ENCODE results near the gene CHAC2.

Gene CHAC2

DNA sequence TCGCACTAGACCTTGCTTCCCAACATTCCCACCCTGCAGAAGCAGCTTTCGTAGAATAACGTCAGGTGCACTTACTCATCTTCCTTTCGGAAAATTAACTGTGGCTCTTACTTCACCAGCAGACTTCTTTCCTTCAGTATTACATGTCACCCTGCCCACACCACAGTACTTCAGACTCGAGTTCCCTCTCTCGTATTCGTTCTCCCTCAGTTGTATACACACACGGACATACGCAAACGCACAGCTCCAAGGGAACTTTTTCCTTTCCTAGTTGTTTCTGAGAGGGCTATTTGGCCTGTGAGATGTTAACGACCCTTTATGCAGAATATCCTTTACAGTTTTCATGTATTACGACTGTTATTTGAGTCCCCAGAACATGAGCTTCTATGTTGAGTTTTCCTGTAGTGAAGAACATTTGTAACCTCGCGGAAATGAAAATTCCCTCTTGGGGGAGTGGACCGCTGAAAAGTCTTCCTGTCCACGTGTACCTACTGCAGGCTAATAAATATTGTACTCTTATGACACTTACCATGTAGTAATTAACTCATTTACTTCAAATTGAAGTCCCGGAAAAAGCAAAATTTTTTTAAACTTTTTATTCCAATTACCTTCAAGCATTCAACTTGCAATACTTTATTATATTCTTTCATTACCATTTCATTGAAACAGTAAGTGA, 20.1 kb downstream of the CHAC2 start:
- TF ChIP-seq SIN3A (IDR thresholded peaks at IDR 0.05; ENCODE audit: borderline replicate concordance, insufficient read depth, low read length) (peak; percentile 17; the same call in 1 of the 2 replicates), REST (IDR thresholded peaks at IDR 0.05; ENCODE audit: insufficient read depth in 1 of 2, low read depth in 2 of 2, low read length in 2 of 2) (no peak)

- TF ChIP-seq TAF1 (IDR thresholded peaks at IDR 0.05; ENCODE audit: borderline replicate concordance, insufficient read depth, low read length) (no peak), REST (IDR thresholded peaks at IDR 0.05; ENCODE audit: insufficient read depth in 1 of 2, low read depth in 2 of 2, low read length in 2 of 2) (no peak), POLR2AphosphoS5 (IDR thresholded peaks at IDR 0.05; ENCODE audit: low read depth, low read length) (no peak), FOXP2 (optimal IDR thresholded peaks at IDR 0.05; ENCODE audit: borderline replicate concordance, extremely low read depth, extremely low read length, insufficient read depth) (no peak), SIN3A (IDR thresholded peaks at IDR 0.05; ENCODE audit: borderline replicate concordance, insufficient read depth, low read length) (no peak)
Measured at GRCh38 chr2:53793261-53793660, 25.7 kb downstream of the CHAC2 start.

DNA sequence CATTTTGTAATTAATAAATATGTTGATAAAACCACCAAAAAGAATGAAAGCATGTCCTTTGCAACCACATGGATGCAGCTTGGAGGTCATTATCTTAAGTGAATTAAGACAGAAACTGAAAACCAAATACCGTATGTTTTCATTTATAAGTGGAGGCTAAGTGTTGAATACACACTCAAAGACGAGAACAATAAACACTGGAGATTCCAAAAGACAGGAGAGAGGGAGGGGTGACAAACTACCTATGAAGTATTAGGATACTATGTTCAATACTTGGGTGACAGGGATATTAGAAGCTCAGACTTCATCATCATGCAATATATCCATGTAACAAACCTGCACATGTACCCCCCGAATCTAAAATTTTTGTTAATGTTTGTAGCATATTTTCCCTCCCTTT, 26.2 kb downstream of the CHAC2 start:
- TF ChIP-seq SIN3A (IDR thresholded peaks at IDR 0.05; ENCODE audit: borderline replicate concordance, insufficient read depth, low read length) (no peak), TAF1 (IDR thresholded peaks at IDR 0.05; ENCODE audit: borderline replicate concordance, insufficient read depth, low read length) (no peak), REST (IDR thresholded peaks at IDR 0.05; ENCODE audit: insufficient read depth in 1 of 2, low read depth in 2 of 2, low read length in 2 of 2) (no peak), POLR2AphosphoS5 (IDR thresholded peaks at IDR 0.05; ENCODE audit: low read depth, low read length) (no peak), FOXP2 (optimal IDR thresholded peaks at IDR 0.05; ENCODE audit: borderline replicate concordance, extremely low read depth, extremely low read length, insufficient read depth) (no peak)

- TF ChIP-seq FOXP2 (optimal IDR thresholded peaks at IDR 0.05; ENCODE audit: borderline replicate concordance, extremely low read depth, extremely low read length, insufficient read depth) (no peak), SIN3A (IDR thresholded peaks at IDR 0.05; ENCODE audit: borderline replicate concordance, insufficient read depth, low read length) (no peak), POLR2AphosphoS5 (IDR thresholded peaks at IDR 0.05; ENCODE audit: low read depth, low read length) (no peak)
Measured at GRCh38 chr2:53801547-53801946, 33.9 kb downstream of the CHAC2 start.

DNA sequence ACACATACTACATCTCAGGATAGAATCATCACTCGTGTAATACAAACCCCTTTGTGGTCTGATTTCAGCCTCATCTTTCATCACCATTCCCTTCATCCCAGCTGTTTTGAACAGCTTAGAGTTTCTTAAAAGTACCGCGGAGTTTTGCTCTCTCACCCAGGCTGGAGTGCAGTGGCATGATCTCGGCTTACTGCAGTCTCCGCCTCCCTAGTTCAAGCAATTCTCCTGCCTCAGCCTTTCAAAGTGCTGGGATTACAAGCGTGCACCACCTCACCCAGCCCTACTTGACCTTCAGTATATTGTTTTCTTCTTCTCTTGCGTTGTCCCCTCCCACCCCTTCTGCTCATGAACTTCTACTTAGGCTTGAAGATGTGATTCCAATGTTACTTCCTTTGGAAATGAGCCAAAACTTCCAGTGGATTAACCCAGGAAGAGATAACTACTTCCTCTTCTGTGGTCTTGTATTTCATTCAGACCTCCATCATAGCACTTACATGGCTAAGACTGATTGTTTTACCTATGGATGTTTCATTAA, 35.1 kb downstream of the CHAC2 start:
- TF ChIP-seq TAF1 (IDR thresholded peaks at IDR 0.05; ENCODE audit: borderline replicate concordance, insufficient read depth, low read length) (no peak), POLR2AphosphoS5 (IDR thresholded peaks at IDR 0.05; ENCODE audit: low read depth, low read length) (no peak), SIN3A (IDR thresholded peaks at IDR 0.05; ENCODE audit: borderline replicate concordance, insufficient read depth, low read length) (no peak), REST (IDR thresholded peaks at IDR 0.05; ENCODE audit: insufficient read depth in 1 of 2, low read depth in 2 of 2, low read length in 2 of 2) (no peak), FOXP2 (optimal IDR thresholded peaks at IDR 0.05; ENCODE audit: borderline replicate concordance, extremely low read depth, extremely low read length, insufficient read depth) (no peak)

All from PFSK-1 (cell line).